OCI-LY3 (cell line): ENCODE results near the gene GPR84.
A peak's percentile ranks its signal among the peaks of the same experiment; 100 is the strongest.

ENCODE experiments used
- H2AFZ ChIP-seq: fragments of 200-600, 300-600 bp; shearing (Covaris generic); 2 replicates; pipeline ENCODE4 v1.6.0; 2014; ENCODE audit warnings: antibody characterized with exemption, low read depth, low read length
- H3K27ac ChIP-seq: fragments of 200-600, 300-600 bp; sonication (generic); 2 replicates; pipeline ENCODE4 v1.5.1; 2014; ENCODE audit warnings: mild to moderate bottlenecking, low read length, moderate library complexity, mixed read lengths
- H3K27me3 ChIP-seq: fragments of 200-600, 300-600 bp; sonication (generic); 2 replicates; pipeline ENCODE4 v1.6.1; 2014; ENCODE audit warnings: low read depth, low read length, mixed read lengths
- H3K36me3 ChIP-seq: fragments of 200-600, 300-600 bp; sonication (generic); replicated peaks from 2 replicates; pipeline ENCODE3; 2014; ENCODE audit warnings: low read depth, low read length, mixed read lengths
- H3K4me1 ChIP-seq: fragments of 300-600, 200-600 bp; sonication (generic); 2 replicates; pipeline ENCODE4 v1.6.1; 2014; ENCODE audit warnings: low read length, mixed read lengths
- H3K4me2 ChIP-seq: fragments of 200-600, 300-600 bp; sonication (generic); 2 replicates; pipeline ENCODE4 v1.6.1; 2014; ENCODE audit warnings: low read length, mixed read lengths
- H3K4me3 ChIP-seq: fragments of 300-600, 200-600 bp; sonication (generic); 2 replicates; pipeline ENCODE4 v1.5.1; 2014; ENCODE audit warnings: antibody characterized with exemption, mild to moderate bottlenecking, low read length, moderate library complexity
- H3K79me2 ChIP-seq: fragments of 300-600, 200-600 bp; shearing (Covaris generic); 2 replicates; pipeline ENCODE4 v1.6.1; 2014; ENCODE audit warnings: mild to moderate bottlenecking, low read length, mixed read lengths
- H3K9ac ChIP-seq: fragments of 300-600, 200-600 bp; shearing (Covaris generic); 2 replicates; pipeline ENCODE4 v1.6.0; 2014; ENCODE audit warnings: mild to moderate bottlenecking, low read length, moderate library complexity
- H3K9me3 ChIP-seq: fragments of 200-600, 300-600 bp; shearing (Covaris generic); 2 replicates; pipeline ENCODE4 v1.6.1; 2014; ENCODE audit warnings: low read length, mixed read lengths; ENCODE audit not compliant: insufficient read depth
- H4K20me1 ChIP-seq: fragments of 200-600, 300-600 bp; sonication (generic); 2 replicates; pipeline ENCODE4 v1.6.1; 2016; ENCODE audit warnings: low read length, mixed read lengths; ENCODE audit not compliant: insufficient read depth
- CTCF ChIP-seq: fragments of 200-600, 300-600 bp; sonication (generic); IDR thresholded peaks from 2 replicates; pipeline ENCODE4 v1.5.1; 2014; ENCODE audit warnings: antibody characterized with exemption, low read length, low read depth
- EZH2phosphoT487 ChIP-seq: fragments of 200-600 bp; shearing (Covaris generic); IDR thresholded peaks from 2 replicates; pipeline ENCODE4 v1.6.1; 2018; ENCODE audit warnings: antibody characterized with exemption, mixed run types, low read depth

Gene GPR84

GRCh38 chr12:54412348-54412747 is 48.1 kb upstream of the GPR84 start:
- Histone ChIP-seq H3K79me2 (no peaks in the 10 kb centered on the region), H3K9me3 (no peaks in the 10 kb centered on the region), H3K27me3 (no peaks in the 10 kb centered on the region), H3K4me3 (no peak overlapping the region), H3K4me1 (peaks cover 13% of the 10 kb centered on the region), H4K20me1 (no peaks in the 10 kb centered on the region), H3K9ac (no peak overlapping the region), H3K27ac (no peak overlapping the region), H3K4me2 (no peak overlapping the region), H3K36me3 (no peaks in the 10 kb centered on the region), H2AFZ (no peak overlapping the region)
- TF ChIP-seq CTCF = no peak
- no peak for TF ChIP-seq EZH2phosphoT487

- Histone ChIP-seq H3K4me1 (peaks cover 13% of the 10 kb centered on the region), H3K27ac (no peak overlapping the region), H3K9ac (no peak overlapping the region), H3K36me3 (no peaks in the 10 kb centered on the region), H4K20me1 (no peaks in the 10 kb centered on the region), H3K27me3 (peaks cover 5% of the 10 kb centered on the region; the same call in 1 of the 2 replicates), H3K79me2 (no peaks in the 10 kb centered on the region), H3K4me3 (no peak overlapping the region), H3K4me2 (no peak overlapping the region), H3K9me3 (no peaks in the 10 kb centered on the region), H2AFZ (peak overlapping the region; percentile 27; the same call in 1 of the 2 replicates)
- TF ChIP-seq CTCF (no peak), EZH2phosphoT487 (no peak)
Observed at GRCh38 chr12:54411391-54412241, 47.3 kb upstream of the GPR84 start.

GRCh38 chr12:54409267-54409666 is 45.0 kb upstream of the GPR84 start:
- no peaks in the 10 kb centered on the region for H3K36me3 ChIP-seq
- H3K27me3 ChIP-seq = peaks cover 15% of the 10 kb centered on the region
- H4K20me1 ChIP-seq = no peaks in the 10 kb centered on the region
- H3K9me3 ChIP-seq = no peaks in the 10 kb centered on the region
- H3K4me3 ChIP-seq = no peak overlapping the region
- no peak overlapping the region for H3K27ac ChIP-seq
- H2AFZ ChIP-seq = no peak overlapping the region
- H3K4me1 ChIP-seq = peaks cover 13% of the 10 kb centered on the region
- H3K9ac ChIP-seq = no peak overlapping the region
- TF ChIP-seq EZH2phosphoT487 = no peak
- TF ChIP-seq CTCF = no peak
- H3K79me2 ChIP-seq = no peaks in the 10 kb centered on the region
- H3K4me2 ChIP-seq = no peak overlapping the region

- no peak overlapping the region for H3K27ac ChIP-seq
- H3K4me3 ChIP-seq = no peak overlapping the region
- peaks cover 15% of the 10 kb centered on the region for H3K27me3 ChIP-seq
- H3K4me2 ChIP-seq = no peak overlapping the region
- no peak overlapping the region for H3K9ac ChIP-seq
- no peaks in the 10 kb centered on the region for H4K20me1 ChIP-seq
- no peak overlapping the region for H2AFZ ChIP-seq
- no peaks in the 10 kb centered on the region for H3K79me2 ChIP-seq
- H3K4me1 ChIP-seq = no peaks in the 10 kb centered on the region
- TF ChIP-seq CTCF (no peak), EZH2phosphoT487 (no peak)
- H3K36me3 ChIP-seq = no peaks in the 10 kb centered on the region
- H3K9me3 ChIP-seq = no peaks in the 10 kb centered on the region
Observed at GRCh38 chr12:54407183-54407905, 43.1 kb upstream of the GPR84 start.
